Measurements from ENCODE around the gene SLC44A5.

Gene SLC44A5

DNA sequence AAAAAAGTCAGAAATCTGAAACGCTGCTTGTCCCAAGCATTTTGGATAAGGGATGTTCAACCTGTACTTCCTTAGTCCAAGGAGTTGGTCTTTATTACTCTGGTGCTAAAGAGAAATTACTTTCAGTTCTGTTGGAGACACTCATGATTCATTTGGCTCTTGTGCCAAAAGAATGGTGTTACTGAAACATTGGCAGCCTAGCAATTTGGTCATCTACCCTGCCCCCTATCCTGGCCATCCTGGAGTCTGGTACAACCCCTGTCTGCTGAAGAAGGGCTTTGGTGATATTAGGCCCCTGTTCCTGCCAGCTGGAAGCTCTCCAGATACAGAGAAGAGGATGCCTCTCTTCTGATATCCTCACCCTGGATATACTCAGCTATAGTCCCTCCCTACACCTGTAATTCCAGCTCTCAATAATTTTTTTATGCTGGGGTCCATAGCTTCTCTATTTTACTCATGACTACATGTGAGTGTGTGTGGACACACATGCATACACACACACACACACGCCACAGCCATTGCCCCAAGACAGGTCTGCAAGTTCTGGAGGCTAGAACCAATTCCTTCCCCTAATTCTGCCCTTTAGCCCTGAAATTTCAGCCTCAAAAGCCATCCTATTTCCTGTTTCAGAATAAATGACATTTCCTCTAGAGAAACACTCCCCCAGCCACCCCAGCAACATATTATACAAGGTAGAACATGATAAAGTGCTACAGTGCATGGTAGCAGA, 436.7 kb downstream of the SLC44A5 start:
- no peak for DNase-seq (ENCODE audit: low spot score)

DNA sequence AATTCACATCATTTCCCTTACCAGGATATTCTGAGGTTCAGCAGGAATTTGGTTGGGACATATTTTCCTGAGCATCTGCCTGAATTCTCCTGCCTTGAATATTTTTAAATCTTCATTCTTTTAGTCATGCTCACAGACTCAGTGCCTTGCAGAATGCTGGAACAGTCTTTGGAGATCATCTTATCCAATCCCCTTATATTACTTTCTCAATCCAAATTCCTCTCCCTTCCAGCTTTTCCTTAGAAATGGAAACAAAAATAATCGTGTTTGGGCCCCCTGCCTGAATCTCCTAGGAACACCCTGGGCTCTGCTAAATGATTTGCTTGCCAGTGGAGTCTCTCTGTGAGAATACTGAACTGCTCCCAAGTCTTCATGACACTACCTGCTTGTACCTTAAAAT, 438.4 kb downstream of the SLC44A5 start:
- no peak for DNase-seq (ENCODE audit: low spot score)

DNA sequence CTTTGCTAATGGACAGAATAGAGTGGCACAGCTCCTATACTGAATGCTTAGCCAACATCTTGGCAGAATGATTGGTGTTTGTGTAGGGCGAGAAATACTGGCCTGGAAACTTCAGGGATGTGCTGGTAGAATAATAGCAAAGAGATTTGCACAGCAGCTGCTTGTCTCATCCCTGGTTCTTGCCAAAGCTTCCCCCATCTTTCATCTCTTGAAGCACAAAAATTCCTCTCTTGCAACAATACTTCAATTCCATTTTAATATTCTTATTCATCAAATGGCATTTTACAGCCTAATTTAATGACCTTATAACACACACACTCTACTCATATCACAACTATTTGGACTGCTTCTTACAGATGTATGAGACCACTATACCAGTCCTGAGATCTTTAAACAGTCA, 439.0 kb downstream of the SLC44A5 start:
- no peak for DNase-seq (ENCODE audit: low spot score)

DNA sequence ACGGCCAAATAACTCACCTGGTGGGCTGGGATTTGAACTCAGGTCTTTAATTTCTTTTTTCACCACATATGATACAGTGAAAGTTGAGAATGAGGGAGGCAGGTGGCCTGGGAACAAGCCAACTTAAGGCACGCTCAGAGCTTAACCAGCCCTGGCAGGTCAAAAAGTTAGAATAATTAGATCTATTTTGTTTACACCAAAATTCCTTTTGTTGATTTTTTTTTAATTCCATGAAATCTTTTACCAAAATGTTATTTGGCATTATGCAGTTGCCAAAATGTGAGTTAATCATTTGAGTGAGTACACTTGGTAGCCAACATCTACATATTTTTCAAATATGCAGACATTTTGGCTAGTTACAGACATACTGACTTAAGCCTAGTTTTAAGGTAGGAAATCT, 439.9 kb downstream of the SLC44A5 start:
- DNase-seq (ENCODE audit: low spot score): no peak

DNA sequence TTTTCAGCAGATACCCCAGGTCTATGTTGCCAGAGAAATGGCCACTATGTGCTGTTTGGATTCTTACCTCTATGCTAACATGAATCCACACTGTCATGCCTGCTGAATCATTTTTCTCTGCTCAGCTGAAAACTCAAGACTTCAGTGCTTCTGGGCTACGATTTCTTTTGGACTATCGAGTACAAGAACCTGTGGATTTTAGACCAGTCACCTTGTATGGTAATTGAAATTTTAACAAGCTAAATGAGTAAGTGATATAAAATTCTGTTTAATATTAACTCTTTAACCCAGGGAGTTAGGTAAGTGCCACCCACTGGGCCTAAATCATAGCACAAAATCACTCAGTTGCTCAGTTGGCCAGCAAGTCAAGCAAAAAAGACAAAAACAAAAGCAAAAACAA, 440.9 kb downstream of the SLC44A5 start:
- no peak for DNase-seq (ENCODE audit: low spot score)

DNA sequence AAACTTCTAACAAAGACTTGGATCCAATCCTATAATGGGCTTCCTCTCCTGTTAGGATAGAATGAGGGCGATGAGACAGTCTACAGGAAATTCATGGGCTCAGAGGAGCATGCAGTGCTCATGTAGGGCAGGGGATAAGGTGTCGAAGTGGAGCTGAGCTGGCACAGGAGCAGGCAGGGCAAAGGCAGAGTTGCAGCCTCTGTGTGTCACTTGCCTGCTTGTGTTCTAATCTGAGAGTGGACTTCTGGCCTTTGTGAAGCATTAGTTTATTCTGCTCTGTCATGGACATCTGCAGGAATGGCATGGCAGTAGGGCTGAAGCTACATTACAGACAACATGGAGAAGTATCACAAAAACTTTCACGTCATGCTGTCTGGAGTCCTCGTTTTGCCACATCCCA, 444.1 kb downstream of the SLC44A5 start:
- no peak for DNase-seq (ENCODE audit: low spot score)

DNA sequence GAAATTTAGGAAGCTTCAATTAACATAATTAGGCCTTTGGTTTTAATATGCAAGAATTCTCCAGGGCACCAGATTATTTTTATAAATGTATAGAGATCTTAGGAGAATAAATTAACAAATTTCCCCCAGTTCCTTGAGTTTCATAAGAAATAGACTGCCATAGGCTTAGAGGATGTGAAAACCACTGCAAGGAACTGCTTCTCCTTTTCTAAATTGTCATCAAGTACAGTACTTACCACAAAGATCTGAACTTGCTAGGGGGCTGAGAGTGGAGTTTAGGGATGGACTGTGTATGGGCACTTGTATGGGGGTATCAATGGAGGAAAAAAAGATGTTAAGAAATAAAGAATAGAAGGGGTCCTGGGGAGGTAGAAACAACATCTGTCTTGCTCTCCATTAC, 445.6 kb downstream of the SLC44A5 start:
- no peak for DNase-seq (ENCODE audit: low spot score)

DNA sequence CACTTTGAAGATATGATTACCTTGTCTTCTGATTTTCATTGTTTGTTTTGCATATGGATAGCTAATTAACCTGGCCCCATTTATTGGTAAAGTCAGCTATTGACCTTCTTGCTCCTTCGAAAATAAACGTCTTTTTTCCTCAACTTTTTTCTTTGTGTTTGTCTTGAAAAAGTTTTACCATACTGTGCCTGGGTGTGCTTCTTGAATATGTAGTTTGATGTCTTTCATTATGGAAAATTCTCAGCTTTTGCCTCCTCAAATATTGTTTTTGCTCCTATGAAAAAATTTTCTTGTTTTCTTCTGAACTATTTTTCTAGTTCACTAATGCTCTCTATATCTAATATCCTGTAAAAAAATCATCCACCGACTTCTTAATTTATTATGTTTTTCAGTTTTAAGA, 451.8 kb downstream of the SLC44A5 start:
- no peak for DNase-seq (ENCODE audit: low spot score)
